ENCODE data around the gene DNMT3B. TPM values are rescaled to one million over a fixed set of nuclear protein-coding genes. Genes with fewer than 3 reads are reported as not detected.
A peak's percentile ranks its signal among the peaks of the same experiment; 100 is the strongest.

DNMT3B gene
- total RNA-seq, 2 experiments from 2014 or later, result 2.9 TPM

GRCh38 chr20:32841632-32842031 is 79.4 kb downstream of the DNMT3B start:
- intact Hi-C loops (cut with micrococcal nuclease), result no loop called here
- ChIA-PET POLR2A (no interaction called here), CTCF (no interaction called here)
- no peak for TF ChIP-seq CTCF (IDR thresholded peaks at IDR 0.05)
- Mint-ChIP-seq H3K27ac (peak overlapping the region; percentile 69), H3K27me3 (no peaks in the 10 kb centered on the region), H3K4me1 (ENCODE audit: low read depth) (peaks cover 37% of the 10 kb centered on the region), H3K9me3 (no peaks in the 10 kb centered on the region), H3K36me3 (ENCODE audit: low read depth) (peaks cover 62% of the 10 kb centered on the region), H3K4me3 (no peak overlapping the region)
- ATAC-seq, result no peak
- no peak for DNase-seq

DNA sequence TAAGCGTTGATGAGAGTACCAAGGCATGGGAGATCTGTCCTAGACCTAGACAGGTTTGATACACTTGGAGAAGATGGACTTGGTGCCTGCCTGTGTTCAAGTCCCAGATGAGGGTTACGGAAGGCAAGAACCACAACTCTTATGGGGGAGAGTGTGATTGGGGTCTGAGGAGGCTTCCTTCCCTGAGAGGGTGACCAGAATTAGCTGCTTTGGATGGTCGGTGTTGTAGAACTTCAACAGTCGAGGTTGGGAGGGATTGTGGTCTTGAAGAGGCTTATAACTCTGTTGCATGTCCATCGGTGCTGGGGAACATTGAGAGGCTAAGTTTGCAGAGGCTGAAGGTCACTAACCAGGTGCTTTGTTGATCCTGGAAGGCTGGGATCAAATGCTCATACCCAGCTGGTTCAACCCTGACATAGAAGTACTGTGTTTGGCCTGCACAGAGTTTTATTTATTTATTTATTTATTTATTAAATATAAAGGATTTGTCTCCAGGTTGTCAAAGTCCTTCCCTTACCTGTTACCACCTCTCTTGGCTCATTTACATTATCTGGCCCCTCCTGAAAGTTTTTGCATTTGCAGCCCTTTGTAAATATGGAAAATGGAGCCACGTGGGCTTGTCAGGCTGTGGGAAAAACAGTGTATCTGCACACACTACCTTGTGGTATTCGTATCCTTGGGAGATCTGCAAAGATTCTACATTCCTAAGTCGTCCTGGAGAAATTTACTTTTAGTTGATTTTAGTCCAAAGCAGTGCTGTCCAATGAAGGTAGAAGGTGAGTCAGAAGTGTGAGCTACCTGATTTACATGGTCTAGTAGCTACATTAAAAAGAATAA is 80.7 kb downstream of the DNMT3B start:
- Mint-ChIP-seq H3K27me3 (no peaks in the 10 kb centered on the region), H3K36me3 (ENCODE audit: low read depth) (peaks cover 61% of the 10 kb centered on the region), H3K4me1 (ENCODE audit: low read depth) (peaks cover 41% of the 10 kb centered on the region), H3K4me3 (no peak overlapping the region), H3K27ac (peak overlapping the region; percentile 23), H3K9me3 (no peaks in the 10 kb centered on the region)
- CTCF ChIA-PET, result interaction anchor here (0.8 to 3.4 kb wide), 5 partner anchors 10 to 169 kb away, joined by 3 to 9 read pairs (median 7); partner anchors contain the start of gene C20orf203
- ATAC-seq (no peak), DNase-seq (no peak)
- TF ChIP-seq CTCF (IDR thresholded peaks at IDR 0.05), result no peak
- intact Hi-C loops (cut with micrococcal nuclease), result no loop called here
- POLR2A ChIA-PET, result no interaction called here

DNA sequence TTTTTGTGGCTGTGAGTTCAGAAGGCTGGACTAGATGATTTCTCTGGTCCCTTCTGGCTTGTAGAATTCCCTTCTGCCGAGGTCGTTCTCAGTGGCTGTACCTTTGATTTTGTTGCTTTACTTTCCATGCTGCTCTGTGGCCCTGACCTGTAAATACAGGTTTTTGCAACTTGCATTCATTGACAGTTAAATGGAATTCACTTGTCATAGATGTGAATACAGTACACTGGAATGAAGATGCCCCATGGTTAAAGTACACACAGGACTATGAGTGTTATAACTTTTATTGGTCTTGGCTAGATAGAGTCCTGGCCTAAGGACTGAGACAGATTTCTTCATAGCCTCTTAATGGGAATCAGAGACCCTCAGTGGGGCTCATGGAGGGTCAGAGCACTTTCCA is 83.6 kb downstream of the DNMT3B start:
- ChIA-PET POLR2A (interaction anchor here (2.3 kb wide), 1 partner anchor 25 kb away, joined by 8 read pairs; no protein-coding TSS in a partner anchor), CTCF (interaction anchor here (1.0 kb wide), 1 partner anchor 56 kb away, joined by 3 read pairs; no protein-coding TSS in a partner anchor)
- DNase-seq (no peak), ATAC-seq (no peak)
- no peak for TF ChIP-seq CTCF (IDR thresholded peaks at IDR 0.05)
- intact Hi-C loops (cut with micrococcal nuclease), result no loop called here
- Mint-ChIP-seq H3K4me3 (no peak overlapping the region), H3K27ac (no peak overlapping the region), H3K4me1 (ENCODE audit: low read depth) (peaks cover 27% of the 10 kb centered on the region), H3K27me3 (no peaks in the 10 kb centered on the region), H3K36me3 (ENCODE audit: low read depth) (peaks cover 59% of the 10 kb centered on the region), H3K9me3 (no peaks in the 10 kb centered on the region)

DNA sequence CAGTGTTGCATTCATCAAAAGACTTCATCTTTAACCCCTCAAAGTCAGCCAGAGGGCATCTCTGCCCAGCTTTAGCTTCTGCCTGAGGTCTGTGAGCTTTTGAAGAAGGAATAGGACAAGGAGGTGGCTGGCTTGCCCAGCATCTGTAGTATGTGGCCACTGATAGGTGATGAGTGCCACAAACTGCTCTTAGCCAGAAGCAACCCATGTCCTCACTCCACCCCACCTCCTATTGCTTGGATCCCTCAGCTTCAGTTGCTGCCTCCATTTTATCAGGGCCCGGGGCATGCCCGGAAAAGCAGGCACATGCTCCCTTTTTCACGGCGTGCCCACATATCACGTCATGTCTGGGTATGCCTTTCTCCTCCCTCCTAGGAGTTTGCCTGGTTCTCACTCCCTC is 84.7 kb downstream of the DNMT3B start:
- H3K36me3 Mint-ChIP-seq (ENCODE audit: low read depth), result peaks cover 52% of the 10 kb centered on the region
- TF ChIP-seq CTCF (IDR thresholded peaks at IDR 0.05), result no peak
- no peak overlapping the region for H3K4me3 Mint-ChIP-seq
- no peaks in the 10 kb centered on the region for H3K27me3 Mint-ChIP-seq
- DNase-seq (no peak), ATAC-seq (no peak)
- ChIA-PET POLR2A (interaction anchor here (1.1 to 2.3 kb wide), 2 partner anchors 10 to 26 kb away, joined by 4 to 8 read pairs; no protein-coding TSS in a partner anchor), CTCF (interaction anchor here (1.0 to 1.3 kb wide), 2 partner anchors 57 to 68 kb away, joined by 3 read pairs; no protein-coding TSS in a partner anchor)
- H3K4me1 Mint-ChIP-seq (ENCODE audit: low read depth), result peaks cover 20% of the 10 kb centered on the region
- H3K9me3 Mint-ChIP-seq, result no peaks in the 10 kb centered on the region
- intact Hi-C loops (cut with micrococcal nuclease), result no loop called here
- H3K27ac Mint-ChIP-seq, result no peak overlapping the region

- no peak overlapping the region for H3K4me3 Mint-ChIP-seq
- intact Hi-C loops (cut with micrococcal nuclease), result no loop called here
- ChIA-PET POLR2A (interaction anchor here (1.1 to 2.3 kb wide), 2 partner anchors 9 to 27 kb away, joined by 4 to 8 read pairs; no protein-coding TSS in a partner anchor), CTCF (interaction anchor here (0.7 to 1.3 kb wide), 2 partner anchors 27 to 70 kb away, joined by 3 to 4 read pairs; no protein-coding TSS in a partner anchor)
- ATAC-seq, result no peak
- DNase-seq, result no peak
- peak overlapping the region; percentile 22 for H3K27ac Mint-ChIP-seq
- no peak for TF ChIP-seq CTCF (IDR thresholded peaks at IDR 0.05)
- H3K36me3 Mint-ChIP-seq (ENCODE audit: low read depth), result peaks cover 47% of the 10 kb centered on the region
- H3K4me1 Mint-ChIP-seq (ENCODE audit: low read depth), result peaks cover 13% of the 10 kb centered on the region
- H3K9me3 Mint-ChIP-seq, result no peaks in the 10 kb centered on the region
- no peaks in the 10 kb centered on the region for H3K27me3 Mint-ChIP-seq
These were observed 85.8 kb downstream of the DNMT3B start for GRCh38 chr20:32847964-32848363.

Measured in activated CD8-positive, alpha-beta T cell treated with anti-CD3 and anti-CD28 coated beads for 36 hours (primary cell).